ENCODE measurements around the gene SERINC1.
"Not testable (repeated sequence)": the region's sequence is repeated elsewhere in the genome, so short reads cannot be mapped to it uniquely, and the experiment has no call there.

SERINC1 gene

DNA sequence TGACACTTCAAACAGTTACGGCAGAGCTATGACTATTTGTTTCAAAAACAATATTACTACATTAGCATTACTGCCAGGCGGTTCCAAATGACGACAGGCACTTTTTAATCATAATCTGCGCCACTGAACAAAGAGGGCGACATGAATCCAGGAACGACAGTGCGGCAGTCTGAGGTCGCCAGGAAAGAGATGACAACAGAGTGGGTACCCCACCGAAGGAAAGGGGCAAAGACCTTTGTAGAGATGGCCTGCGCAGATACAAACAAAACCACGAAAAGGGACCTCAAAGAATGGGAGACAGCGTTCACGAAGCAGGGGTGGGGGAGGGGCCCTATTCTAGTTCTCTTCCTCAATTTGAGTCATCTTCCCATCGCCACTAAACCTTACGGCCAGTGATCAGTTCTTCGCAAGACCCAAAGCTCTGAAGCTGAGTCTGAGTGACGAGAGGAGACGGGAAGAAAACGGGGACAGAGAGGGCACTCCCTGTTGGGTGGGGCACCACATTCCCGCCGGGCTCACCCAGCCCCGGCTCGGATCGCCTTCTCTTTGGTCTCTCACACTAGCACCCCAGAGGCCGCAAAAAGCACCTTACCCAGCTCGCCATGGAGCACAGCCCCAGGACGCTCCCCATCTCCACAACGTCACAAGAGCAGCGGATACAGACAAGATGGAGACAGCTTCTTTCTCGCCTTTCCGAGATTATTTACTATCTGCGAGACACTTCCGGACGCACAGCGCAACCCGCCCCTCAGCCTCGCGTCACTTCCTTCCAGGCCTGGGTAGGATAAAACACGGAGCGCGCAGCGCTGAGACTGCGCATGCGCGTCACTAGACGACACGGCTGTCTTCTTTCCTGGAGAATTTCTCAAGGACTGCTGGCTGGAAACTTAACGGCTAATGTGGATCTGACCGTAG is at the start of gene SERINC1:
TSS of gene SERINC1 (minus strand) at position 701 of the 915 bp plus-strand sequence. CDS start at position 631, 70 bp downstream.
- DNase-seq, result peak; percentile 95

DNA sequence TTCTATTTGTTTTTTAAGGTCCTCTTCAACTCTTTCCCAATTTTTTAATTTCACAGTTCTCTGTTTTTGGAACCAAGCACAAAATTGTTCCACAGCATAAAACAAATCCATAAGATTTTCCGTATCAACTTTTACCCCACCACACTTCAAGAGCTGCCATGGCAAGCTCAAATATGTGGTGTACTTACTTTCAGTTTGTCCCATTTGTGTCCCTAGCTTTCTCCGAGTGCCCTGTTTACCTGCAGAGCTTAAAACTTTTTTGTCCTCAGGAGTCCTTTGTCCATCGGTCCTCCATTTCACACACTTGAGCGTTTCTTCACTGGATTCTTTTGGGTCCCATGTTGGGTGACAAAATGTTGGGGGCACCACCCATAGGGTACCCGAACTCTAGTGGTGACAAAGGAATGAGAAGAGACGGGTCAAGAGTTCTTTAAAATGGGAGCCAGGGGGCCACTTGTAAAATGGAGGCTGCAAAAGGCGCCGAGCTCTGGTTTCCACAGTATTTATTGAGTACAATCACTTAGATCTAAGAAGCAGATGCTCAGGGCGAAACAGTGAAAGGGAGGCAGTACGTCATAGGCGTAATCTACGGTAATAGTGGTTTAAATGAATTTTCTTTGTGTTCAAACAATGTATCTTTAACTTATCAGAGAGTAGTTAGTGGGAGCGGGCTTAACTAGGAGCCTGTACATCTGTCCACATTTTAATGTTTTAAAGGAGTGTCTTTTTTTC is 39.8 kb upstream of the SERINC1 start:
- no peak for DNase-seq

DNA sequence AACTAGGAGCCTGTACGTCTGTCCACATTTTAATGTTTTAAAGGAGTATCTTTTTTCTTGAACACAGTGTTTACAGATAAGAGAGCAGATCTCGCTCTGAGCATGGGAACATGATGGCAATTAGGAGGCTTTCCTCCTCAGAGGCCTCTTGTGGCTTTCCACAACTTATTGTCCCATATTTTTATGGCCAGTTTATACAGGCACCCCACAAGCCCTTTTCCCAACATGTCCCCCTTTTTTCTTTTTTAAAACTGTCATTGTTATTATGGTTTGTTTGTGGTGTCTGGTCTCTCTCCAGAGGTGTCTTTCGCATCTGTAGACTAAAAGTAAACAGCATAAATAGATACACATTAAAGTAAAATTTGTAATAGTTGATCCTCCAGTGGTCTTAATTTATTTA is 33.6 kb upstream of the SERINC1 start:
- DNase-seq, result not testable (repeated sequence)

DNA sequence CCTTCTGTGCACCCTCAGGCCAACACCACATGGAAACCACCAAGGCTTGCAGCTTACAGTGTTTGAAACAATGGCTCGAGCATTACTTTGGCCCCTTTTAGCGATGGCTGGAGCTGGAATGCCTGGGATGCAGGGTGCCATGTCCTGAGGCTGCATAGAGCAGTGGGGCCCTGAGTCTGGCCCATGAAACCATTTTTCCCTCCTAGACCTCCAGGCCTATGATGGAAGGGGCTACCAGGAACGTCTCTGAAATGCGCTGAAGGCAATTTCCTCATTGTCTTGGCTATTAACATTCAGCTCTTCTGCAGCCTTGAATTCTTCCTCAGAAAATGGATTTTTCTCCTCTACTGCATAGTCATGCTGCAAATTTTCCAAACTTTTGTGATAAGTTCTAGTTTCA is 29.9 kb upstream of the SERINC1 start:
- no peak for DNase-seq

DNA sequence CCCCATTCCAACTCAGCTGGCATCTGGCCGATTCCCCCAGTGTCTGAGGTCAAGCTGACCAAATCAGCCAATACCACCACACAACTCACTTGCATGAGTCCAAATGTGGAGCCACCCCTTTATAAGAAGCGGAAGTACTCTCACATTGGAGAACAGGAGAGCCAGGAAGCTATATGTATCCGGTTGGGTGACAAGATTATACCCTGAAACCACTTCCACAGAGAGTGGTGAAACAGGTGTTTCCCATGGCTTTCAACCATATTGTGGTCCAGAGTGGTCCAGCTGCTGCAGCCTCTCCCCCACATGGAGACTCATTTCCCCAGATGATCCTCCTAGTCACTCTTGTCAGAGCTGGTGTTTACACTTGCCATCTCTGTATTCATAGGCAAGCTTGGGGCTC is 24.0 kb upstream of the SERINC1 start:
- DNase-seq, result no peak

DNA sequence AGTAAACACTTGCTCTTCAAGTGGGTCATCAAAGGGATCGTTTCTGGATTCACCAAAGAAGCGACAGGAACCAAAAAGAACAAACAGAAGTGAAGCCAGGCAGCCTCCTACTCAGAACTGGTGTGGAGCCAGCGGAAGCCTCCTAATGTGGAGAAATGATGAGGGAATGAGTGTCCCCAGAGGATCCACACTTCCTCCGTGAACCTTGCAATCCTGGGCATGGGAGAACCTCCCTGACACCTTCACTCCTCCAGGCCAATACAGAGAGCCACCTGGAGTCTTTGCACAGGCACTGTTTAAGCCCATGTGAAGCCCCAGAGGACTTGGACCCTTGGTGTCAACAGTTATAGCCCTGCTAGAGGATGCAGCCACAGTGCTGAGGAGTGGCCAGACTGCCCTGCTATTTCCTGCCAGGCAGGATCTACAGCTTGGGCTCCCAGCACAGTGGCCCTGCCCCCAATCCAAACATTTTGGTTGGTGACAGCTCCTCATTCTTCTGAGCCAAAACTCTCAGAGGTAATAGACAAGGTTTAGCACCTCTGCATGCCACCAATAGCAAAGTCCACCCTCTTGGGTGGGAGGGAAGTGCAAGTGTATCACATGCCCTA is 23.2 kb upstream of the SERINC1 start:
- DNase-seq, result no peak

DNA sequence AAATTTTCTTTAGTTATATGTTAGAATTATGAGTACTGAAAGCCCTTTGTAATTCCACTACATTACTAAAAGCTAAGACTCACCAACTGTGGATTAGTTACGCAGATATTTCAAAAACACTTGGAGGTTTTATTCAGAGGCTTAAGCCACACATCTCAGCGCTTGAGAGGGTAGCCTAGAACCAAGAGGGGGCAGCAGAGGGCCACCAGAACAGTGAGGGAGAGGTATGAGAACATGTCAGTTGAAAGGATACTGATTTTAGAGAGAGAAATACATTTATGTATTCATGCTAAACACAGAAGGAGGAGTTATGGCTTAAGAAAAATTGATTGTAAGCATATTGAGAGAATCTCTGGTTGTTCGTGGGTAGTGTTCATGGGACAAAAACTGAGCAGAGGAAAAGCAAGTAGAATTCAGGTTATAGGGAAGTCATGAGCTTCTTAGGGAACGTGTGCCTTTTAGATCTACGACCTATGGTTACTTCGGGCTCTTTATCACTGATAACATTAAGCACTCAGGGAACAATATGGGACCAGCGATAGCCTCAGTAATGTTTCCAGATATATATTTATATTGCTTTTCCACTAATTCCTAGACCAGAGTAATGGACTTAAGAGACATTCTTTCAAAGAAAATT is 20.4 kb upstream of the SERINC1 start:
- DNase-seq, result peak; percentile 71

DNA sequence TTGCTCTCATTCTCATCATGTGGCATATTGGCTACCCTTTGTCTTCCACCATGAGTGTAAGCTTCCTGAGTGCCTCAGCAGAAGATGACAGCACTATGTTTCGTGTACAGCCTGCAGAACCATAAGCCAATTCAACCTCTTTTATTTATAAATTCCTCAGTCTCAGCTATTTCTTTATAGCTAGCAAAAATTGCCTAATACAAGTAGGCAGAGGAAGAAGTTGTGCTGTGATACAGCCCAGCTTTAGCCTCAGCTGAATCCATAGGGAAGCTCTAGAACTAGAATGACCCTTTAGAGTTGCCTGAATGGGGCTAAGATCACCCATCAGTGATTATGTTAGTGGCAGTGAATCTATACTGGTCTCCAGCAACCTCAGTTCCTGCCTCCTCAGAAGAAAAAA is 19.0 kb upstream of the SERINC1 start:
- DNase-seq, result no peak

DNA sequence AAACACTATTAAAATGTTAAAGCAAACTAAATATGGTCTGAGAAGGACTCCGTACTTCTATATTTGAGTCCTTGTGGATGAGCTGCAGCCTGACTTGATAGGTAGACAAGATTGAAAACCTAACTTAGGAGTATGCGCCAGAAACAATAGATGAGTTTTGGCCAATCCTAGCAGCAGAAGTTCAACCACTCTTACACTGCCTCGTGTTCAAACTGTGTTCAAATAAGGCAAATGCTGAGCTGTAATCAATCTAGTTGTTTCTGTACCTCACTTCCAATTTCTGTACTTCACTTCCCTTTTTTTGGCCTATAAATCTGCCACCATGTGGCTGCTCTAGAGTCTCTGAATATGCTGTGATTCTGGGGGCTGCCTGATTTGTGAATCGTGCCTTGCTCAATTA is 13.2 kb upstream of the SERINC1 start:
- no peak for DNase-seq

DNA sequence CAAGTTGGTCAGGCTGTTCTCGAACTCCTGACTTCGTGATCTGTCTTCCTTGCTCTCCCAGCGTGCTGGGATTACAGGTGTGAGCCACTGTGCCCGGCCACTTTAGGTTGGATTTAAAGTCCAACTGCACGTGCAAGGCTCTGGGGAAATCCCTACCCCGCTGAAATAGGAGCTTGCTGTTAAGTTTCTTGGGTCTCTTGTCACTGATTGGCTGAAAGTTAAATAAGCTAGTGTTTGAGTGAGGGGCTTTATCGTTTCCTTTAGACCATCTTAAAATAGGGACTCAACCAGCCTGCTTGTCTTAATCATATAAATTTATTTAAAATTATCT is 11.1 kb upstream of the SERINC1 start:
- DNase-seq, result no peak

DNA sequence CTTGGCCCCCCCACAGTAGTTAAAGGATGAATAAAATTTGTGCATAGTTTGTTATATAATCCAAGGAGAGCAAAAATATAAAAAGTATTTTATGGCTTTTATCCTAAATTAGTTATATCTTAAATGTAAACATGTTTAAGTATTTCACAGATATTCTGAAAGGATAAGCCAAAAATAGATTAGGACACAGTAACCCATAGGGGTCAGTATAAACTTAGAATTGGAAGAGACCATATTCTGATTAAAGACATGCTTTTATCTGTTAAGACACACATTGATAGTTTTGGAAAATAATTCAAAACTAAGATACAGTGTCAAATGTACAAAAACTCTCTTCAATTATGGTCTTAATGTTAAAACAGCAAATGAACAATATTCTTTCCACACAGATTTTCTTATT is 4.5 kb upstream of the SERINC1 start:
- peak; percentile 23 for DNase-seq

DNA sequence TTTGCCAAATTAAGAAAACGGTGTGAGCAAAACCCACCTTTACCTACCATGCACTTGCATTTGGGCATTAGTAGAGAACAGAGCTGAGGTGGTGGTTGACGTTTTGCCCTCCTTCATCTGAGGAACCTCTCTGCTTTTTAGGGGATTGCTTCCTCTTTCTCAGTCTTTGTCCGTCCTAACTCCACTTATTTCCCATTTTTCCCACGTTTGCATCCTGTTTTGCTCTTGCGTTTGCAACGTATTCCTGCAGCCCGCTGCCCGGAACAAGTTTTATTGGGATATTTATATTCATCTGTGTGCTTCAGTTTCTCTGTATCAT is 374 bp upstream of the SERINC1 start:
- DNase-seq, result peak; percentile 16

DNA sequence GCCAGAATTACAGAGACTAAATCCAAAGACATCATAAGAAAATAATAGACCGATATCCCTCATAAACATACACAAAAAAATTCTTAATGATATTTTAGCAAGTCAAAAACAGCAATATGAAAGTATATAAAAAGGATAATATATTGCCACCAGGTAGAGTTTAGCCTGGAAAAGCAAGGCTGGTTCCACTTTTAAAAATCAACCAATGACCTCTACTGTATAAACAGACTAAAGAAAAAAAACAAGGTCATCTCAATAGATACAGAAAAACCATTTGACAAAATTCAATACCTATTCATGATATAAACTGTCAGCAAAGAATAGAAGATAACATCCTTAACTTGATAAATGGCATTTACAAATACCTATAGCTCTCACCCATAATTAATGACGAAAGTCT is 9.7 kb downstream of the SERINC1 start:
- DNase-seq, result no peak

DNA sequence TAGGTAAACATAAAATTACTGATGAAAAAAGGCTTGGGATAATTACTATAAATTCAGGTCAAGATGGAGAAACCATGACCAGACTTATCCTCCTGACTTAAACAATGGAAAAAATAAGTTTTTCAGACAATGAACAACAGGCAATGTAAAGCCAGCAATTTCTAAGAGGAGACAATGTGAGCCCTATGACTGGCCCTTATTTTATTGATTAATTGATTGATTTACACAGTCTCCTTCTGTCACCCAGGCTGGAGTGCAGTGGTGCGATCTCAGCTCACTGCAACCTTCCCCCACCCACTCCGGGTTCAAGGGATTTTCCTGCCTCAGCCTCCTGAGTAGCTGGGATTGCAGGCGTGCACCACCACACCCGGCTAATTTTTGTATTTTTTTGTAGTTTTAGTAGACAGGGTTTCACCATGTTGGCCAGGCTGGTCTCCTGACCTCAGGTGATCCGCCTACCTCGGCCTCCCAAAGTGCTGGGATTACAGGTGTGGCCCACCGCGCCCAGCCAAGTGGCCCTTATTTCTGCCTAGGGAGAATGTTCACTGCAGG is 11.7 kb downstream of the SERINC1 start:
- not testable (repeated sequence) for DNase-seq

DNA sequence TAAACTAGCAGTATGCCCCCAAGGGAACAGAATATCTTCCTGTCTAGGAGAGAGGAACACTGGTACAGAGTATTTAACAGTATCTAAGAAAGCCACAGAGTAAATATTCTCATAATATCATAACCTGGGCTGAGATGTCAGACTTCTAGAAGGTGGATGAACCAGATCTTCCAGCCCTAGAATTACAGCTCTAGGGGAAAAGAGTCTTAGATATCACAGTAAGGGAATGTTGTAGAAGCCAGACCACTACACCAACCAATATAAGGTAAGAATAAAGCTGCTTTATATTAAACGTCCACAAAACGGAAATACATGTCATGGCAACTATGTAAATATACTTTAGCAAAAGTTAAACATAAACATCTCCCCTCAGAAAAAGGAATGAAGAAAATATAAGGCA is 12.4 kb downstream of the SERINC1 start:
- no peak for DNase-seq

DNA sequence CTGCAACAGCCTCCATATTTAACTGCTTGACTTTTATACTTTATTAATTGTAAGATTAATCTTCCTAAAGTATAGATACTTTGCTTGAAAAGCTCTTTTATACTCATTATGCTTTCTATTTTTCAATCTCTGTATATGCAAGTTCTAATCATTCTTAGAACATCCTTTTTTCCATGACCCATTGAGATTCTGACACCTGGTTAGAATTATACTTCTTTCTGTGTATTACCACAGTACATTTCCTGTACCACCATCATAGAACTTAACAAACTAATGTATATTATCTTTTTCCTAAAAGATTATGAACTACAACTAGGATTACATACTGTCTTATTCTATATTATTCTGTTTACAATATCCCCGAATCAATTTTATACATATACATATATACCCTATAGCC is 13.5 kb downstream of the SERINC1 start:
- DNase-seq, result no peak

DNA sequence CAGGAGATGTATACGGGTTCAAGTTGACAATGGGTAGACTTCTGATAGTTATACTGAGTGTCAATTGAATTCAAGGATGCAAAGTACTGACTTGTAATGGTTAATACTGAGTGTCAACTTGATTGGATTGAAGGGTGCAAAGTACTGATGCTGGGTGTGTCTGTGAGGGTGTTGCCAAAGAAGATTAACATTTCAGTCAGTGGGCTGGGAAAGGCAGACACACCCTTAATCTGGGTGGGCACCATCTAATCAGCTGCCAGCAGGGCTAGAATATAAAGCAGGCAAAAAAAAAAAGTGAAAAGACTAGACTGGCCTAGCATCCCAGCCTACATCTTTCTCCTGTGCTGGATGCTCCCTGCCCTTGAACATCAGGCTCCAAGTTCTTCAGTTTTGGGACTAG is 16.5 kb downstream of the SERINC1 start:
- not testable (repeated sequence) for DNase-seq

DNA sequence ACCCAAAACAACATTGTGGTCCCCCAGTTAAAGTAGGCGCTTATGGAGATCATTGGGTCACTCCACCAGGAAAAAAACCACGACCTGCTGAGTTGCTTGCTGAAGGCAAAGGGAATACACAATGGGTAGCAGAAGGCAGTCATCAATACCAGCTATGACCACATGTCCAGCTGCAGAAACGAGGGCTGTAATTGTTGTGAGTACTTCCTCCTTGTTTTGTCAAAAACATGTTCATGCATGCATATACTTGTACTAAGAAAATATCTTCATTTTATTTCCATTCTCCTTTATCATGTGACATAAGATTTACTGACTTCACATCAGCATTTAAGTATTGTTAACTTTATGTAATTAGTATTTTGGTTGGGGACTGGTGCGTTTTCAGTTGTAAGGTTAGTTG is 16.9 kb downstream of the SERINC1 start:
- DNase-seq, result no peak

DNA sequence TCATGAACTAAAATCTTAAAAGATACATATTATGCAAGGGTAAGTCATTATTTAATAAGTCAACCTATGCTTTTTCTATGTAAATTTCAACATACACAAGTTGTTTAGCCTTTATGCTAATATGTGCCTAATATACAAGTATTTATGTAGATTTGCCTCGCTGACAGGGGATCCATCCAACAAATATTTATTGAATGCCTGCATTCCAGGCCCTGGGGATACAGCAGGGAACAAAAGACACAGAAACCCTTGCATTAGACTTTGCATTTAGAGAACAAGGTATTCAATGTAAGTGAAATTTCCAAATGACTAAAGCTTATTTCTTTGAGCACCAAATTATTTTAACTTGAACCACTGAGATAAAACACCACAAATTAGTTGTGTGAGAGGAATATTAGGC is 19.1 kb downstream of the SERINC1 start:
- DNase-seq, result no peak

DNA sequence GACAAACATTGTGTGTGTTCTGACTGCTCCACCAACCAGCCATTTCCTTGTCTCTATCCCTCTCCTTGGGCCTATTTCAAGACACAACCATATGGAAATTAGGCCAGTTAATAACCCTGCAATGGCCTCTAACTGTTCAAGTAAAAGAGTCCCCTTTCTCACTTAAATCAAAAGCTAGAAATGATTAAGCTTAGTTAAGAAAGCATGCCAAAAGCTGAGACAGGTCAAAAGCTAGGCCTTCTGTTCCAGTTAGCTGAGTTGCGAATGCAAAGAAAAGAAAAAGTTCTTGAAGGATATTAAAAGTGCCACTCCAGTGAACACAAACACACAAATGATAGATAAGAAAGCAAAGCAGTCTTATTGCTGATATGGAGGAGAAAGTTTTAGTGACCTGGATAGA is 22.5 kb downstream of the SERINC1 start:
- no peak for DNase-seq

DNA sequence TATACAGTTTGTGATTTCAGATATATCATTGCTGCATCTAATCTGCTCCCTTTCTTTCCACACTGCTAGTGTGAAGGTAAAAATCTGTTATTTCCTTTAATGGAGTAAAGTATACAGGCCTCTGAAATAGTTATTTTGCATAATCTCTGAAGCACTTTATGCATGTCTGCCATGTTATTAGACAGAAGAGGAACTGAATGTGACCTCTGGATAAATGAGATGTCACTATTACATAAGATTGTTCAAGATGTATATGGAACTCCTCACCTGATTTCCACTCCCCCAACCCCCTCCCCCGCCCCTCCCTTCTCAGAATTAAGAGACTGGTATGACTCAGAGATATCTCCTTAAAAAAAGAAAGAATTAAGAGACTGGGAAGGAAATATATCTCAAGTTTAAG is 26.3 kb downstream of the SERINC1 start:
- no peak for DNase-seq

DNA sequence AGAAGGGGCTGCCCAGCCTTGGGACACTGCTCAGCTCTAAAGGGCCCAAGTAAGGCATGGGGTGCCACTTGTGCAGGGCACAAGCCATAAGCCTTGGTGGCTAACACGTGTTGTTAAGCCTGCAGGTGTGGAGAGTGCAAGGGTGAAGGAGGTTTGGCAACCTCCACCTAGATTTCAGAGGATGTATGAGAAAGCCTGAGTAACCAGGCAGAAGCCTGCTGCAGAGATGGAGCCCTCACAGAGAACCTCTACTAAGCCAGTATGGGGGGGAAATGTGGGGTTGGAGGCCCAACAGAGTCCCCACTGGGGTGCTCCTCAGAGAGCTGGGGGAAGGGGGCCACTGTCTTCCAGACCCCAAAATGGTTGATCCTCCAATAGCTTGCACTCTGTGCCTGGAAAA is 32.6 kb downstream of the SERINC1 start:
- DNase-seq, result no peak

DNA sequence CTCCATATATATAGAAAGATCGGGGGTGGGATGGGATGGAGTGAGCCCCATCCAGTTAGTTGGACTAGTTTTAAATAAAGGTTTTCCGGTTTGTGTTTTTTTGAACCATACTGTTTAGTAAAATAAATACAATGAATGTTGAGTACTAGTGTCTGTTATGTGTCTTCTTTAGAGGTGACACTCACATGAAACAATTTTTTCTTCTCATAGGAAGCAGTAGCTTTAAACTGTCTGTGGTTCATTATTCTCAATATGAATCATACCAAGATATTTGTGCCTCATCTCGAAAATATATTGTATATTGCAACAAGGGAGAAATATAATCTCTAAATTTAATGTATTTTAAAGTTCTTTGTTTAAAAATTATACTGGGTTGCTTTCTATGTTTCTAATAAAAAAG is 38.8 kb downstream of the SERINC1 start:
- peak; percentile 27 for DNase-seq

All from fibroblast of upper back skin (primary cell).